HG02798 (cell line): ENCODE data around the gene PDZD2.
"Not testable (repeated sequence)": the region's sequence is repeated elsewhere in the genome, so short reads cannot be mapped to it uniquely, and the experiment has no call there.

Experiments
- ATAC-seq: cut with Tn5 transposase; IDR thresholded peaks from one replicate; pipeline ENCODE4 v1.9.1; 2021; ENCODE audit warnings: mild to moderate bottlenecking; ENCODE audit not compliant: unreplicated experiment, poor library complexity

Gene PDZD2

GRCh38 chr5:31990081-31990650 is 351.2 kb downstream of the PDZD2 start:
- ATAC-seq: no peak

GRCh38 chr5:31990701-31991110 is 351.8 kb downstream of the PDZD2 start:
- no peak for ATAC-seq

- no peak for ATAC-seq
These were observed 353.4 kb downstream of the PDZD2 start for GRCh38 chr5:31992377-31992776.

GRCh38 chr5:31993165-31993961 is 354.4 kb downstream of the PDZD2 start:
- ATAC-seq: peak; percentile 27

- peak; percentile 72 for ATAC-seq
These were observed 356.1 kb downstream of the PDZD2 start for GRCh38 chr5:31995006-31995405.

- ATAC-seq: no peak
These were observed 356.8 kb downstream of the PDZD2 start for GRCh38 chr5:31995714-31996113.

GRCh38 chr5:31996909-31997308 is 358.0 kb downstream of the PDZD2 start:
- ATAC-seq: no peak

- ATAC-seq: no peak
These were observed 360.5 kb downstream of the PDZD2 start for GRCh38 chr5:31999470-31999869.

GRCh38 chr5:32000731-32001130 is 361.8 kb downstream of the PDZD2 start:
- no peak for ATAC-seq

- ATAC-seq: no peak
These were observed 362.4 kb downstream of the PDZD2 start for GRCh38 chr5:32001284-32001683.

GRCh38 chr5:32001707-32002106 is 362.8 kb downstream of the PDZD2 start:
- ATAC-seq: no peak

GRCh38 chr5:32002755-32003154 is 363.8 kb downstream of the PDZD2 start:
- no peak for ATAC-seq

GRCh38 chr5:32003981-32004380 is 365.1 kb downstream of the PDZD2 start:
- ATAC-seq: peak; percentile 14

- ATAC-seq: peak; percentile 50
These were observed 365.5 kb downstream of the PDZD2 start for GRCh38 chr5:32004404-32004803.

GRCh38 chr5:32008746-32009145 is 369.8 kb downstream of the PDZD2 start:
- no peak for ATAC-seq

GRCh38 chr5:32013658-32014057 is 374.7 kb downstream of the PDZD2 start:
- ATAC-seq: no peak

GRCh38 chr5:32014096-32014745 is 375.3 kb downstream of the PDZD2 start:
- no peak for ATAC-seq

- ATAC-seq: not testable (repeated sequence)
These were observed 376.3 kb downstream of the PDZD2 start for GRCh38 chr5:32015262-32015661.

- ATAC-seq: no peak
These were observed 378.9 kb downstream of the PDZD2 start for GRCh38 chr5:32017692-32018367.

- no peak for ATAC-seq
These were observed 379.8 kb downstream of the PDZD2 start for GRCh38 chr5:32018476-32019436.
